H1 (cell line): ENCODE measurements around the gene HNRNPM. TPM values are rescaled to one million over a fixed set of nuclear protein-coding genes. Genes with fewer than 3 reads are reported as not detected.

Experiments
- CTCF ChIA-PET: fragments of 300-600 bp; sonication (Branson Sonifier 250); formaldehyde crosslinking; loops from one replicate; lab custom pipeline; 2021; ENCODE audit not compliant: partially characterized antibody; lab: Charles Lee
- POLR2A ChIA-PET: fragments of 300-600 bp; sonication (Branson Sonifier 250); formaldehyde crosslinking; loops from one replicate; lab custom pipeline; 2021; ENCODE audit warnings: inconsistent platforms; ENCODE audit not compliant: partially characterized antibody; lab: Charles Lee
- DNase-seq, 2 experiments: peaks; one replicate each; pipeline versions ENCODE4 v3.0.0 to v3.0.0-alpha.2; 2010 to 2022; ENCODE audit warnings: low spot score in 2 of 2, low read depth in 1 of 2, mixed read lengths in 1 of 2
- FAIRE-seq: peaks from 2 replicates; lab custom pipeline; 2011; peaks lifted over from hg19 to GRCh38; lab: Jason Lieb, UNC
- H2AFZ ChIP-seq: 2 replicates; pipeline ENCODE4 v1.8.1; 2012; ENCODE audit warnings: low read length, inconsistent platforms
- H2AK5ac ChIP-seq: 2 replicates; pipeline ENCODE4 v1.6.1; 2013; ENCODE audit warnings: low read depth, low read length
- H2BK120ac ChIP-seq: replicated peaks from 2 replicates; pipeline ENCODE3; 2013; ENCODE audit warnings: low read depth, low read length, inconsistent platforms
- H2BK12ac ChIP-seq: 2 replicates; pipeline ENCODE4 v1.6.1; 2013; ENCODE audit warnings: low read depth, low read length
- H2BK15ac ChIP-seq: 2 replicates; pipeline ENCODE4 v1.6.1; 2013; ENCODE audit warnings: low read length
- H2BK20ac ChIP-seq: 2 replicates; pipeline ENCODE4 v1.6.1; 2013; ENCODE audit warnings: low read length
- H2BK5ac ChIP-seq: 2 replicates; pipeline ENCODE4 v1.6.1; 2013; ENCODE audit warnings: low read depth, low read length
- H3K14ac ChIP-seq: 2 replicates; pipeline ENCODE4 v1.6.1; 2013; ENCODE audit warnings: inconsistent platforms; ENCODE audit not compliant: insufficient read length
- H3K18ac ChIP-seq: 2 replicates; pipeline ENCODE4 v1.6.1; 2013; ENCODE audit warnings: low read length; ENCODE audit errors: extremely low read depth
- H3K23ac ChIP-seq: 2 replicates; pipeline ENCODE4 v1.6.1; 2013; ENCODE audit warnings: inconsistent platforms; ENCODE audit not compliant: insufficient read length
- H3K23me2 ChIP-seq: 2 replicates; pipeline ENCODE4 v1.6.1; 2013; ENCODE audit warnings: low read depth, low read length
- H3K27ac ChIP-seq: 2 replicates; pipeline ENCODE4 v1.6.1; 2011; ENCODE audit warnings: low read depth, low read length, inconsistent platforms
- H3K27me3 ChIP-seq, 4 experiments: replicated peaks in 1 of 4; 1 replicate in 1 of 4; 2 replicates in 3 of 4; pipeline versions ENCODE4 v1.6.1 to v1.8.1; 2011 to 2013; ENCODE audit warnings: low read length in 3 of 4, mild to moderate bottlenecking in 3 of 4, inconsistent platforms in 2 of 4, mixed read lengths in 2 of 4, moderate library complexity in 1 of 4; ENCODE audit not compliant: control insufficient read depth in 3 of 4, insufficient read depth in 3 of 4; ENCODE audit errors: extremely low read depth in 1 of 4
- H3K36me3 ChIP-seq, 4 experiments: 2 replicates each; pipeline versions ENCODE4 v1.6.1 to v1.8.1; 2011 to 2013; ENCODE audit warnings: mild to moderate bottlenecking in 4 of 4, low read length in 3 of 4, moderate library complexity in 2 of 4, control low read depth in 1 of 4, inconsistent platforms in 1 of 4; ENCODE audit not compliant: insufficient read depth in 4 of 4, control insufficient read depth in 2 of 4
- H3K4ac ChIP-seq: replicated peaks from 2 replicates; pipeline ENCODE3; 2013; ENCODE audit warnings: low read length, low read depth, mixed read lengths, inconsistent platforms; ENCODE audit not compliant: insufficient read length
- H3K4me1 ChIP-seq, 4 experiments: replicated peaks in 1 of 4; 1 replicate in 1 of 4; 2 replicates in 3 of 4; pipeline versions ENCODE4 v1.6.1 to v1.8.1; 2011 to 2013; ENCODE audit warnings: low read length in 3 of 4, inconsistent platforms in 2 of 4, mixed read lengths in 1 of 4; ENCODE audit not compliant: insufficient read depth in 4 of 4, control insufficient read depth in 3 of 4
- H3K4me2 ChIP-seq, 2 experiments: 2 replicates each; pipeline versions ENCODE4 v1.6.1 to v1.8.1; 2011 to 2013; ENCODE audit warnings: low read depth in 2 of 2, low read length in 2 of 2, control low read depth in 1 of 2, inconsistent platforms in 1 of 2, mild to moderate bottlenecking in 1 of 2; ENCODE audit not compliant: insufficient read depth in 1 of 2
- H3K4me3 ChIP-seq, 4 experiments: fragments of 200-600, 300-600 bp in 1 of 4; sonication (generic), shearing (Covaris generic), sonication (Bioruptor Twin) in 1 of 4; 2 replicates each; pipeline versions ENCODE4 v1.5.1 to v1.8.1; 2011 to 2016; ENCODE audit warnings: low read length in 4 of 4, low read depth in 3 of 4, control low read depth in 2 of 4, inconsistent platforms in 2 of 4, mild to moderate bottlenecking in 2 of 4, mixed read lengths in 1 of 4, moderate library complexity in 1 of 4; ENCODE audit not compliant: insufficient read depth in 2 of 4; ENCODE audit errors: extremely low read depth in 1 of 4
- H3K56ac ChIP-seq: replicated peaks from 2 replicates; pipeline ENCODE3; 2013; ENCODE audit warnings: low read depth, mild to moderate bottlenecking, mixed read lengths, low read length, inconsistent platforms; ENCODE audit not compliant: insufficient read length
- H3K79me1 ChIP-seq: 2 replicates; pipeline ENCODE4 v1.6.1; 2013; ENCODE audit warnings: low read depth, low read length, control low read depth
- H3K79me2 ChIP-seq, 2 experiments: 2 replicates each; pipeline versions ENCODE4 v1.6.1 to v1.8.1; 2012 to 2013; ENCODE audit warnings: low read length in 2 of 2, mild to moderate bottlenecking in 2 of 2, inconsistent platforms in 1 of 2; ENCODE audit not compliant: insufficient read depth in 2 of 2, control insufficient read depth in 1 of 2
- H3K9ac ChIP-seq, 4 experiments: replicated peaks in 1 of 4; 1 replicate in 1 of 4; 2 replicates in 3 of 4; pipeline versions ENCODE4 v1.6.1 to v1.8.1; 2011 to 2013; ENCODE audit warnings: low read depth in 3 of 4, low read length in 3 of 4, control low read depth in 2 of 4, mild to moderate bottlenecking in 2 of 4, moderate library complexity in 2 of 4, inconsistent platforms in 1 of 4; ENCODE audit errors: extremely low read depth in 1 of 4
- H3K9me3 ChIP-seq, 2 experiments: 2 replicates each; pipeline versions ENCODE4 v1.6.1 to v1.8.1; 2012 to 2013; ENCODE audit warnings: mild to moderate bottlenecking in 2 of 2, moderate library complexity in 2 of 2, control low read depth in 1 of 2, inconsistent platforms in 1 of 2, low read depth in 1 of 2, low read length in 1 of 2, mixed read lengths in 1 of 2; ENCODE audit not compliant: insufficient read depth in 2 of 2
- H4K20me1 ChIP-seq, 2 experiments: replicated peaks in 1 of 2; 2 replicates each; pipeline versions ENCODE3 to v1.8.1; 2011 to 2013; ENCODE audit warnings: inconsistent platforms in 2 of 2, low read length in 2 of 2, mild to moderate bottlenecking in 1 of 2; ENCODE audit not compliant: insufficient read depth in 2 of 2, control insufficient read depth in 1 of 2
- H4K5ac ChIP-seq: 2 replicates; pipeline ENCODE4 v1.6.1; 2013; ENCODE audit warnings: low read length, low read depth, mixed read lengths, inconsistent platforms; ENCODE audit not compliant: insufficient read length
- H4K8ac ChIP-seq: 2 replicates; pipeline ENCODE4 v1.8.0; 2013; ENCODE audit warnings: mild to moderate bottlenecking, moderate library complexity, low read length, inconsistent platforms; ENCODE audit not compliant: insufficient read depth; ENCODE audit errors: extremely low read depth
- H4K91ac ChIP-seq: replicated peaks from 2 replicates; pipeline ENCODE3; 2013; ENCODE audit warnings: low read length, mixed read lengths, inconsistent platforms; ENCODE audit not compliant: insufficient read length
- ASH2L ChIP-seq: fragments of 200-600, 300-600 bp; sonication (generic); IDR thresholded peaks from one replicate; pipeline ENCODE4 v1.7.1; 2017; ENCODE audit warnings: low read length
- ATF3 ChIP-seq: IDR thresholded peaks from 2 replicates; pipeline ENCODE4 v1.6.1; 2011; ENCODE audit warnings: low read depth, mild to moderate bottlenecking, low read length; ENCODE audit not compliant: insufficient read depth
- BACH1 ChIP-seq: IDR thresholded peaks from 2 replicates; pipeline ENCODE4 v1.6.1; 2012; ENCODE audit warnings: low read length, improper control_type of control experiment
- CBX5 ChIP-seq: fragments of 300-800, 300-1000 bp; sonication (generic); IDR thresholded peaks from 2 replicates; pipeline ENCODE4 v1.7.1; 2016; ENCODE audit warnings: antibody characterized with exemption, low read length, low read depth
- CHD2 ChIP-seq: IDR thresholded peaks from 2 replicates; pipeline ENCODE4 v1.6.1; 2012; ENCODE audit warnings: low read length, improper control_type of control experiment
- FOSL1 ChIP-seq: IDR thresholded peaks from 2 replicates; pipeline ENCODE4 v1.6.1; 2011; ENCODE audit warnings: mild to moderate bottlenecking, low read depth, low read length, moderate library complexity; ENCODE audit not compliant: insufficient read depth
- HDAC6 ChIP-seq: IDR thresholded peaks from one replicate; pipeline ENCODE4 v1.7.1; 2012; ENCODE audit warnings: low read depth, mild to moderate bottlenecking, inconsistent platforms, low read length, moderate library complexity
- RFX5 ChIP-seq: IDR thresholded peaks from 2 replicates; pipeline ENCODE4 v1.6.1; 2011; ENCODE audit warnings: low read depth, low read length, improper control_type of control experiment, borderline replicate concordance
- RXRA ChIP-seq: IDR thresholded peaks from 2 replicates; pipeline ENCODE4 v1.6.1; 2011; ENCODE audit warnings: low read depth, mild to moderate bottlenecking, low read length, moderate library complexity; ENCODE audit not compliant: insufficient read depth
- TBP ChIP-seq: IDR thresholded peaks from 2 replicates; pipeline ENCODE4 v1.6.1; 2011; ENCODE audit warnings: low read depth, low read length, improper control_type of control experiment
- USF2 ChIP-seq: IDR thresholded peaks from 2 replicates; pipeline ENCODE4 v1.6.1; 2011; ENCODE audit warnings: low read length, improper control_type of control experiment
- YY1 ChIP-seq: IDR thresholded peaks from 2 replicates; pipeline ENCODE4 v1.6.1; 2011; ENCODE audit warnings: low read depth, mild to moderate bottlenecking, low read length
- WGBS, 2 experiments: shearing (Covaris generic) in 1 of 2; methylation state at CpG; one replicate each; pipeline versions ENCODE4 v1.1.6 to v1.1.7; 2013 to 2015; ENCODE audit warnings: low lambda C conversion rate in 2 of 2, mixed read lengths in 2 of 2, inconsistent platforms in 1 of 2, low coverage in 1 of 2, missing lambda C conversion rate in 1 of 2; ENCODE audit not compliant: insufficient replicate concordance in 2 of 2, insufficient coverage in 1 of 2, insufficient read length in 1 of 2; ENCODE audit errors: extremely low coverage in 1 of 2, missing lambda C conversion rate in 1 of 2; 5-methylcytosine and 5-hydroxymethylcytosine counted together
- polyA plus RNA-seq, 7 experiments: library from polyadenylated mRNA; depleted of rRNA in 3 of 7; stranded (reverse) in 5 of 7; unstranded in 2 of 7; fragments of >200 nt in 5 of 7; fragments of 200-250 nt in 2 of 7; gene quantifications; 1 replicate in 5 of 7; 2 replicates in 1 of 7; 4 replicates in 1 of 7; pipeline versions ENCODE4 v1.2.1 to v1.2.3, GENCODE V29; 2011 to 2013; ENCODE audit warnings: missing spikeins in 2 of 7, mixed read lengths in 2 of 7
- total RNA-seq: library from RNA; stranded (reverse); fragmentation: NEBNext Ultra II Directional; extraction: Animal tissue kit (Norgen Biotek cat#: 25700); gene quantifications from 2 replicates; pipeline ENCODE4 v1.2.1, GENCODE V29; 2021

The HNRNPM gene
- total and polyA plus RNA-seq, 2 of the 8 experiments (the other 6 are each of a cell fraction or from before 2014, with no cell fraction given): 375 to 474 TPM

GRCh38 chr19:8451377-8451776, 6.6 kb downstream of the HNRNPM start:
- Histone ChIP-seq H4K20me1 (peaks cover 56 to 59% of the 10 kb centered on the region in 2 experiments), H3K9ac (no peak overlapping the region), H3K18ac (no peak overlapping the region), H3K9me3 (no peaks in the 10 kb centered on the region), H3K27me3 (no peaks in the 10 kb centered on the region), H2AK5ac (no peak overlapping the region), H3K36me3 (peaks cover 2 to 45% (median 7%) of the 10 kb centered on the region in 4 experiments; a peak in 6 of 8 replicates), H3K27ac (no peak overlapping the region), H3K4ac (no peak overlapping the region), H3K4me3 (no peak overlapping the region), H3K79me1 (peaks cover 2% of the 10 kb centered on the region), H3K14ac (no peak overlapping the region), H3K56ac (no peak overlapping the region), H3K23ac (no peak overlapping the region), H2BK120ac (no peak overlapping the region), H3K4me1 (peaks cover 8 to 35% (median 26%) of the 10 kb centered on the region in 4 experiments), H2BK20ac (no peak overlapping the region), H4K5ac (no peak overlapping the region), H4K91ac (no peak overlapping the region), H3K4me2 (peak overlapping the region in 1 of 2 experiments; percentile 42; a peak in 1 of 4 replicates), H2BK15ac (no peak overlapping the region), H2AFZ (no peak overlapping the region), H2BK5ac (peak overlapping the region; percentile 5; the same call in 1 of the 2 replicates), H2BK12ac (no peak overlapping the region), H3K23me2 (no peaks in the 10 kb centered on the region; the same call in 1 of the 2 replicates), H4K8ac (no peak overlapping the region), H3K79me2 (peaks cover 86 to 99% of the 10 kb centered on the region in 2 experiments)
- ChIA-PET CTCF (interaction anchor here (0.6 to 2.6 kb wide), 7 partner anchors 12 to 103 kb away, joined by 3 to 14 read pairs (median 4); no protein-coding TSS in a partner anchor), POLR2A (interaction anchor here (1.0 to 8.0 kb wide), 5 partner anchors 10 to 33 kb away, joined by 3 to 63 read pairs (median 4); no protein-coding TSS in a partner anchor)
- WGBS, 2 experiments: 86% methylated on average over 6 of the region's 6 CpGs; no CpG with 5 or more reads in 1 of the 2 experiments
- FAIRE-seq: no peak
- DNase-seq: no peak
- no peak for TF ChIP-seq YY1
- no peak for TF ChIP-seq ATF3
- no peak for TF ChIP-seq RFX5
- no peak for TF ChIP-seq HDAC6
- TF ChIP-seq ASH2L: no peak
- no peak for TF ChIP-seq USF2
- no peak for TF ChIP-seq CBX5
- no peak for TF ChIP-seq RXRA
- no peak for TF ChIP-seq BACH1
- no peak for TF ChIP-seq CHD2
- no peak for TF ChIP-seq FOSL1
- no peak for TF ChIP-seq TBP
